Germinal center (tissue), 1 donor: Measurements from ENCODE around the gene SCFD2.
A peak's percentile ranks its signal among the peaks of the same experiment; 100 is the strongest.
"Not testable (repeated sequence)": the region's sequence is repeated elsewhere in the genome, so short reads cannot be mapped to it uniquely, and the experiment has no call there.

Experiments
- DNase-seq: peaks from one replicate; pipeline ENCODE4 v3.0.0; 2012; ENCODE audit warnings: mixed read lengths, low spot score

Gene SCFD2

DNA sequence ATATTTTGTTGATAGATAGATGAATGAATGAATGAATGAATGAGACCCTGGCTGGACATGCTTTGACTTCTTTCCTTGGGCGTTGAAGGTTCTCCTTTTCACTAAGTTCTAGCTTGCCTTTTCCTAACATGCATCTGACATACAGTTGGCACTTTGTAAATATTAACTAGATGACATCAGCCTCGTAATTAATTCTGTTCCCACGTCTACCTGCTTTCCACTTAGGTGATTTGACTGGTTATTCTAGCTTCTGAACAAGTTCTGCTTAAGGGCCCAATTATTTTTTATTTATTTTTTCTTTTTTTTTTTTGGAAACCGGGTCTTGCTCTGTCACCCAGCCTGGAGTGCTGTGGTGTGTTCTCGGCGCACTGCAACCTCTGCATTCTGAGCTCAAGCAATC lies 517.6 kb downstream of the SCFD2 start:
- DNase-seq, result no peak

DNA sequence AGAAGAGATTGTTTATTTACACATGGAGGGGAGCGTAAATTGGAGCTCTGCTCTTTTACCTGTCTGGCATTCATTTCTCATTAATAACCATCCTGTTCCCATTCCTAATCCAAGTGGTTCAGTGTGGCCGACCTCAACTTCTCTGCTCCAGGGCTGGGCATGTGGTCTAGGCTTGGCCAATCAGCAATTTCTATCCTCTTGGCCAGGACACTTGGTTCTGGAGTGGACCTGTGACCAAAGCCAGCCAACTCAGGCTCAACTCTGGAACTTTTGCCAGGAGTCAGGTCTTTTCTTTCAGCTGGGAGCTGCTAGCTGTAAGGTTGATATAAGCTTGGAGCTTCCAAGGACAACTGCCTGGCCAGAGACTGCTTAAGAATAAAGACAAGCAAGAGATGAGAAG lies 519.4 kb downstream of the SCFD2 start:
- DNase-seq, result no peak

DNA sequence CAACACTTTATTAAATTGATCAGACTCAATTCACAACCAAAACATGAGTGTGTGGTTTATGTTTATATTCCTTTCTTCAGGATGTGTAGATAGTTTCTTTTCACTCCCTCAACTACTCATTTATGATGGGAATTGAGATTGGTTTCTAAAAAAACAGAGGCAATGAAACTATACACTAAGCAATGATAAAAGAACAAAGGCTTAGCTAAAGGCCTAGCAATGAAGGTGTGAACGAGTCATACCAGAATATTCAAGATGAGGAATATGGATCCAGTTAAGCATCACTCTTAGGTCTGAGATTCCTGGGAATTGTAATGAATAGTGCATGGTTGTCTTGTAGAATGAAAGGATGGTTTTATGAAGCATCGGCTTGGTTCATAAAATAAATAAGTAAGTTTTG lies 521.3 kb downstream of the SCFD2 start:
- no peak for DNase-seq

DNA sequence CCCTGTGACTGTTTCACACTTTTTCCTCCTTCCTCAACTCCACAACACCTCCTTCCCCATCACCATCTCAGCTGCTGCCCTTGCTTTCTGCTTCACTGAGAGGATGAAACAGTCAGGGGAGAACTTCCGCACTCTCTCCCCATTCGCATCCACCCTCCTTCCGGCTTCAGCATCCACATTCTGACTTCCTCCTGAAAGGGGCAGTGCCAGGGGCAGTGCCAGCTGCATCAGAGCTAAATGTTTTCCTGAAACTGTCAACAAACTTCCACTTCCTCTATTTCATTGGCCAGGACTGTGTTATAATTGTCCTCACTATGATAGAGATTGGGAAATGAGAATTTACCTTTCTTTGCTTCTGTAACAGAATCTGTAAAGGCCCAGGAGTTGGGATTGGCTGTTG lies 521.9 kb downstream of the SCFD2 start:
- peak; percentile 30 for DNase-seq

DNA sequence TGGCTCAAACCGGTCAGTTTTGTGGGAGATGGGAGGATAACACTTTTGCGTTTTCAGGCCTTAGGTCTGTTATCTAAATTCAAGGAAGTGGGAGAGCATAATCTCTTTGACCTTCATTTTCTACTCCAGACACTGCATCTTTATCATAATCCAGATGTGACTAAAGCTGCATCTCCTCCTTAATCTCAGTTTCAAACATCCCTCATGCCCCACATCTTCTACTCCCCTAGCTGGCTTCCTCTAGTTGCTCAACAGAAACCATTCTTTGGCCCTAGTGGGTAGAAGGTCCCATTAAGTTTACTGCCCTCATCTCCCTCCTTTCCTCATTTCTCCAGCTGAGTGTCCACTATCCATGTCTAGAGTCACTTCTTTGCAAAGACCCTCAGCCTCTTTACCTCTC lies 522.5 kb downstream of the SCFD2 start:
- no peak for DNase-seq

DNA sequence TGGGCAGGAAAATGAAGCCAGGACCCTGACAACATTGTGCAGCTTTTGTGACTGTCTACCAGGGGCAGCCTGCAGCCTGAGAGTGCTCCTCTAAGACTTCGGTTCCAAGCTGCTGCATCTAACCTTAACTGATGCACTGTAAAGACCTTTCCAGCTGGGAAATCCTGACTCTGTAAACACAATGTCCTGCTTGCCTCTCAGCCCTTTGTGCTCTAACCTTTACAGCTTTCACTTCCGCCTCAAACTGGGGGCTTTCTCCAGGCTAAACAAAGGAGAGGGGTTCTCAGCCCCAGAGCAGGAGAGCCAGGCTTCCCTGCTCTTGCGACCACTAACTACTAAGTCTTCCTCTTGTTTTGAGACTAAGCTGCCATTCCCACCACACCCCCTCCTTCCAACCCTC lies 523.1 kb downstream of the SCFD2 start:
- DNase-seq, result no peak

DNA sequence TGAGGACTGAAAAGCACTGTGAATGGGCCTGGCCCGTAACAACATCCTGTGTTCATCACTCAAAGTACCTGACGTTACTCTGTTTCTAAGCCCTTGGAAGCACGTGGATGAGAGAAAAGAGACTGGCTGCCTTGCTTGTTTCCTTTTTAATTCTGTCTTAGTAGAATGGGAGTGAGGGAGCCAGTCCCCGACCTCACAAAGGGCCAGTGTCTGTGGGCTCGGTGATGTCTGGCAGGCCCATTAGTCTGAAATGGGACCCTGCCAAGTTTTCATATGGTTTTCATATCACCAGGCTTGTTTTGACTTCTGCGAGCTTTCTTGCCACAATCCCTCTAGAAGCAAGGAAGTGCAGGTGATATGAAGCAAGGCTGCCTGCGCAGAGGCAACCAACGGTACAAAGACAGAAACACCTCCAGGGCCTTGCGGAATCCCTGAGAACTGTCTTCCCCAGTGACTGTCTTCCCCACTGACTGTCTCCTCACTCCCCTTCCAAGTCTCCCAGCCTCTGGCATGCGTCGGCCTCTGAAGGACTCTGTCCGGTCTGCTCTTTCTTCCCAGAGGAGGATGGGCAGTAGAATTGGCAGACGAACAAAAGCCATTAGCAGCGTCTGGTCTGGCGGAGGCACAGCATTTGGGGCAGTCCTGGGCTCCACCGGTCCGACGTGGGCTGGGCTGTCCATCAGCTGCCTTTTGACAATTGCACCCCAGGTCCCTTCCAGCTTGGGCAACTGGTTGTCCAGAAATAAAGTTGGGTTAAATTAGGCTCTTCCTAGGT lies 524.0 kb downstream of the SCFD2 start:
- DNase-seq, result no peak

DNA sequence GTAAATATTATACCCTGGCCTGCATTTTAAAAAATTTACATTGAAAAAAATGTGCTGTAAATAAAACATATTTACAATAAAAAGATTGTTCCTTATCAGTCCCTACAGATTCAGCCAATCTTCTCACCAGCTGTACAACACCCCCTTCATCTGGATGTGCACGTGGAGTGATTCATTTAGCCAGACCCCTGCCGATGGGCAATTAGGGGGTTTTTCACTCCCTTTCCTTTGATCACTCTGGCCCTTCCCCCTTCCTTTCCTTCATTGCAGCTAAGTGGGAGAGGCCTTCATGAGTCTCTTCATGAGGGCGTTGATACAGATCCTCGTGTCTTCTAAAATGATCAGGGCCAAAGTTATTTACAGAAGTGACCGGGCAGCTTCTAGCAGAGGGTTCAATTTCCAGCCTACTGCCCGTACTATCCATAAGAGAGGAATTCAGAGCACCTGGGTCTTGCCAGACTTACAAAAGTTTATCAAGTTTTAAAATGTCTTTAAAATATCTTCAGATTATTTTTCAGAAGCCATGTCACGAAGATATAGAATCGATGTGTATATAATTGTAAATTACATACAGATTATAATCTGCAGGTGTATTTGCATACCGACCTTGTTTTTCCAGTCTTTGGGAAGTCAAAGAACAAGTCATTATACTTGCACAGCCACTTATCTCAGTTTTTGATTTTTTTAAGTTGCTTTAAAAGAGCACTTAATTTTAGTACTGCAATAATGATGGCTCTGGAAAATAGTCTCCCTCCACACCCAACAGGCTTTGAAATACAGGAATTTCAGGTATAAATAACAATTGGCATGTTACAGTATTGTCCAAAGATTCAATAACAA lies 525.1 kb downstream of the SCFD2 start:
- DNase-seq, result no peak

DNA sequence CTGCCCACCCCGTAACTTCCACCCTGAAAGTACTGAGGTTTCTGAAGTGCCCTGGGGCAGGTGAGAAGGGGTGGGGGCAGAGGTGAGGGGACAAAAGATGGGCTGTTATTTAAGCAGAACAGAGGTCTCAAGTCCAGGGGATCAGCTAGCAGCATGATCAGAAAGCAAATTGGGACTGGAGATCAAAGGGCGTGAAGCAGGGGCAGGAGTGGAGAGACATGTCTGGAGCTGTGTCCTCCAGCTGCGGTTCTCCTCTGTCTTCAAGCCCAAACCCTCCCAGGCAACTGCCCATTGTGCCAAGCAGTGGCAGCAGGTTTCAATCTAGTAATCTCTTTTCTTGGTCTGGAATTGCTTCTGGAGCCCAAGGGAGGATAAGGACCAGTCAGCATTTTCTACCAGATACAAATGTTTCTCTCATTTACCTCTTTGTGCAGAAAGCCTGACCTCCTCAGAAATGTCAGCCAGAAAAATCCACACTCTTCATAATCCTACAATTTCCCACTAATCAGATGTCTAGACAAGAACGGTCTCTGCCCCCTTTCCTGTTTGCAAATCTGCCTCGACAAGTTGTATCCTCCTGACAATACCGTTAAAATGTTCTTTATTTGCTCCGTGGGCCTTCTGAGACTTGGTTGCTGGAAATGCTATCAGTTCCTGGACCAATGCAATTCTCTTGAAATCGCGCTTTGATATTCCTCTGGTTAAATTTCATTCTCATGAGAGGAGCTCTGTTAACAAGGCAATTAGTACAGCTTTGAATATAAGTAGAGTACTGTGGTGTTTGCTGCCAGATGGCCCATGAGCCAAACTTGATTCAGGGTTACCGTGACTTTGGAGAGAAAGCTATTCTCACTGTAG lies 526.9 kb downstream of the SCFD2 start:
- DNase-seq, result no peak

DNA sequence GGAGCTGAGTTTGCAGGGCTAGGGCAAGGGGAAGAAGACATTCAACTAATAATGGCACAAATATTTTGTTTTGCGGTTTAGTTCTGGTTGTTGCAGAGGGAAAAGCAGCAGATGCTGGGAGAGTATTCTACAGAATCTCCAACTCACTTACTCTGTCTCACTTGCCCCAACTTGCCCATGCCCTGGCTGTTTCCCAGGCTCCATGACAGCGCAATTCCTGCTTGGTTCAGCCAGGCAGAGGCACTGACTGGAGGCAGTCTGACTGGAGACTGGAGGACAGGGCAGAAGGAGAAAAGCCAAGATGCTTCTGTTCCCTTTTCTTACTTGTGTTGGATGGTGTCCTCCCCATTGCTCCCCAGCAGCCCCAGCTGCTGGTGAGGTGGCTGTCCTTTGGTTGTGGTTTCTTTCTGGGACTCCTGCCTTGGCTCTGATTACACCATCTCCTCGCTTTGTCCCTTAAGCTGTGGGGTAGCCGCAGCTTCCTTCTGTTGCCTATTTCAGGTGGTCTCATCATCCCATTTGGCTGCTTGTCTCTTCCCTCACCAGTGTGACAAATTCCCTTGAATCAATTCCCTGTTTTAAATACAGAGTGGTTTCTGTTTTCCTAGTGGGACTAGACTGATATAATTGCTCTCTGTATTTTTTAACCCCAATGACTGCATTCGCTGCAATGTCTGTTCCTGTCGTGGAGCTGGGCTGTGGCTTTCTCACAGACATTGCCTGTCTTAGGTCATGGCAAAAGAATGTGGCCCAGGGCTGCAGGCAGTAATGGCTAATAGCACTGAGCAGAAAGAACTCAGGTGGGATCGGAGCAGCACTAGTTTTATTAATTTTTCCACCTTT lies 527.9 kb downstream of the SCFD2 start:
- DNase-seq, result no peak

DNA sequence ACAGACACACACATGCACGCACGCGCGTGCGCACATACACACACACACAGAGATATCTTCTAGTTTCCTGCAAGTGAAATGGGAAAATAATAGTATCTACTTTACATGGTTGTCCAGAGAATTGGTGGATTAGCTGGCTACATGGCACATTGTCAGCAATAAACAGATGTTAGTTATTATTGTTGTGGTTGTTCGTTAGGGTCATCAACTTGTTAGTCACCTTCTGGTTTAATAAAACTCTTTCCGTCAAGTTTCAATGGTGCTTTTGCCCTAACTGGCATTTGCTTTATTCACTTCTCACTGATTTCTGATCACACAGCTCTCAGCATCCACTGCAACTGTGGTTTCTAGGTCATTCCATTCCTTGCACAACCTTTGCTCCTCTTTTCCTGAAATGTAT lies 529.2 kb downstream of the SCFD2 start:
- DNase-seq, result no peak

DNA sequence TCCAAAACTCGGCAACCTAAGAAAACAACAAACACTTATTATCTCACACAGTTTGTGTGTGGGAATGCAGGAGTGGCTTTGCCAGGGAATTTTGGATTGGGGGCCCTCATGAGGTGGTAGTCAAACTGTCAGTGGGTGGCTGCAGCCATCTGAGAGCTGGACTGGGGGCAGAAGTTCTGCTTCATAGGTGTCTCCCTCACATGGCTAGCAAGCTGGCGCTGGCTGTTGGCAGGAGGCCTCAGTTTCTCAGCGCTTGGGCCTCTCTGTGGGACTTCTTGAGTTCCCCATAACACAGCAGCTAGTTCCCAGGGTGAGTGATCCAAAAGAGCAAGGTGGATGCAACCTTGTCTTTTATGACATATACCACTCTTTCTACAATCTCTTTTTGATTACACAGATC lies 529.7 kb downstream of the SCFD2 start:
- no peak for DNase-seq

DNA sequence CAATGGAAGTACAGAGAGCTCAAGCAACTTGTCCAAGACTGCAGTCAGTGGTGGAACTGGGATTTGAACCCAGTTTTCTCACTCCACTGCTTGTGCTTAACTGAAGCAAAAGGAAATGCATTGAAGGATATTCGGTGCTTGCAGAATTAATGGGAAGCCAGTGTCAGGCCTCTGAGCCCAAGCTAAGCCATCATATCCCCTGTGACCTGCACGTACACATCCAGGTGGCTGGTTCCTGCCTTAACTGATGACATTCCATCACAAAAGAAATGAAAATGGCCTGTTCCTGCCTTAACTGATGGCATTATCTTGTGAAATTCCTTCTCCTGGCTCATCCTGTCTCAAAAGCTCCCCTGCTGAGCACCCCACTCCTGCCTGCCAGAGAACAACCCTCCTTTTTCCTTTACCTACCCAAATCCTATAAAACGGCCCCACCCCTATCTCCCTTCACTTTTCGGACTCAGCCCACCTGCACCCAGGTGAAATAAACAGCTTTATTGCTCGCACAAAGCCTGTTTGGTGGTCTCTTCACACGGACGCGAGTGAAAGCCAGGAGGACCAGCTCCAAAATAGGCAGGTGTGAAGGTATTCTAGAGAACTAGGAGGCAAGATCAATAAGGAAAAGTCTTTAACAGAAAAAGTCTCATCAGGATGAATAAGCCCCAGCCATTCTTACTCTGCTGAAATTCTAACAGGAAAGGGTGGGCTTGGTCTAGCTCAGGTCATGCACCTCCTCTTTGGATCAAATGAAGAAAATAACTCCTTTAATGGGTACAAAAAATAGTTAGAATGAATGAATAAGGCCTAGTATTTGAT lies 531.0 kb downstream of the SCFD2 start:
- DNase-seq, result not testable (repeated sequence)

DNA sequence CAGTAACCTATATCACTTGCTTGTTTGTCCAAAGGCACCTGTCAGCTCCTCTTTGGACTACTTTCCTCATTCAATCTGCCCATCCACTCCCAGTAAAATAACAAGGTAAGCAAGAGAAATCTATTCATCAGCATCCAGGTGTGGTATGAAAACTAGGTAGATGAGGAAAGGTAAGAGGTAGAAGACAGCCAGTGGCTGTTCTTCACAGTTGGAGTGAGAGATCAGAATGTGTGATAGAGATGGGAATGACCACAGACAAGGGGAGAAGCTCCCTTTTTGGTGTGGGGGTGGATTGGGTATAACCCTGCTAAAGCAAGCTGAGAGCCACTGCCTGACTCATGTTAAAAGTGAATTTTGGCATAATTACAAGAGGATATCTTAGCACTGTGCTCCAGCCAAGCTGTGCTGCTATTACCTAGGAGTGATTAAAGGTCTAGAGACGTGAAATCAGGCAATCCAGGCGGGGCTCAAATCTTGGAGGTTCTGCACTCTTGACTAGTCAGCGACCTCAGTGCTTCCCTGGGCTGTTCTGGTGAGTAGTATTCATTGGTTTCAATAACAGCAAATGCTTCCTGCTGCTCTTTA lies 531.8 kb downstream of the SCFD2 start:
- DNase-seq, result no peak

DNA sequence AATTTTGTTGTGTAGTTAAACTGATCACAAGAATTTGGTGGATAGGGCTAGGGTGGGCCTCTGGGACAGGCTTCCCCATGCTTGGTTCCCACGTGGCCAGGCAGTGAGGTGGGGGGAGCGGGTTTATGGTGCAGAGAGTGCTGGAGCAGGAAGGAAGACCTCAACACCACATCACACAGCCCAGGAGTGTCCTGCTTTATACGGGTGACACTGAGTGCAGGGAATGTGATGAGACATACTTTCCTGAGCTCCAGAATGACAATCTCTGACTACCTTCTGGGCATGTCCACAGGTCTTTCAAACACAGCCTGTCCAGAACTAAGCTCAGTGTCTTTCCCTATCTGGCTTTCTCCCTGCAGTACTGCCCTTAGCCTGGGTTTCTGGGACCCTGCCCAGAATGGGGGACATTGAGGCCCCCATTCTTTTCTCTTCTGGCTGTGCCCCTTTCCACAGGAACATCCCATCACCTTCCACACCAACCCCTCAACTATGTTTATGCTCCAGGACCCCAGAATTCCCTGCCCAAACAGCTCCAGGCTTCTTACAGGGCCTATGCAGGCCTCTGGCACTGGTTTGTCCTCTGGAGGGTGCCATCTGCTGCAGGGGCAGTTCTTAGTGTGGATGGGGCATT lies 540.3 kb downstream of the SCFD2 start:
- no peak for DNase-seq

DNA sequence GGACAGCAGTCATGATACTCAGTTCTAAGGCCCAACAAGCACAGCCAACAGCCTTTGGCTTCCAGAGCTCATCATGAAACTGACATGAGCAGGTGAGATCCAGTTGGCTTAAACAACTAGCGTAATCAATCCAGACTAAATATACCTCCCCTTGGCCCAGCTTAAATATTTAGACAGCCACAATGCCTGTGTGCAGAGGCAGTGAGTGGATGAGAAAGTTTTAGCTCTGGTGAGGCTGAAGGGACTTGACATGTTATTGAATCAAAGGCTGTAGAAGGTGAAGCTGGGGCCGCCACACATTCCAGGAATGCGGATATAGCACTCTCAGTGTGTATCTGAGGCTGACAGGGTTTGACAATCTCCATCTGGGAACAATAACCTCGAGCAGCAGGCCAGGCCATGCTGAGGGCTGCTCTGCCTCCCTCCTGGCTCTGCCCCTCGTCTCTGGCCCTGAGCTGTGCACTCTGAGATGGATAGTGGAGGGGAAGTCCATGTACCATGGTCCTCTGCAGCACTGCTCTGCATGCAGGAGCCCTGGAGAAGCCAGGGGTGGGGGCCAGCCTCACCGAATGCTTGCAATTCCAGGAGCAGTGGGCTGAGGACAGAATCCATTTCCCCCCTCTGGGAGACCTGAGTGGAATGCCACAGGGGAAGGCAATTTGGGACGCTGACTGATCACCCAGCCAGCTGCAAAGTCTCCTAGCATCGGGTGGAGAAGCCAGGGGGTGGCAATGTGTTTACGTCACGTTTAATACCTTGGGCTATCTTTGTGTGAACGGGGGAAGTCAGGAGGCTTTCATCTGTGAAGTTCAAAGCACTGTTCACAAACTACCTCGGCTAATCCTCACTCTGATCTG lies 541.0 kb downstream of the SCFD2 start:
- no peak for DNase-seq

DNA sequence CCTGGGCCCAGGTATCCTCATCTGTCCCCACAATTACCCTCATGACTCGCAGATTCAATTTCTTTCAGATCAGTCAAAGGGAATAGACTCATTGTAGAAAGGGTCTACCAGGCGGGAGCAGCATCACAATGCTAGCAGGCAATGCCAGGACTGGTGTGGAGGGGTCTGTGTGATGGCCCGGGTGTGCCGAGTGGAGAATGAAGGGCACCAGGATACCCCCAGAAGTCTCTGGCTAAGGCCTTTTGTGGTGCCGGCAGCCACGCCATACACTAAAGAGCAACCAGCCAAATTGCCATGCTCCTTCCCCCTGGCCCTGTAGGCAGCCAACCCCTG lies 541.6 kb downstream of the SCFD2 start:
- DNase-seq, result no peak

DNA sequence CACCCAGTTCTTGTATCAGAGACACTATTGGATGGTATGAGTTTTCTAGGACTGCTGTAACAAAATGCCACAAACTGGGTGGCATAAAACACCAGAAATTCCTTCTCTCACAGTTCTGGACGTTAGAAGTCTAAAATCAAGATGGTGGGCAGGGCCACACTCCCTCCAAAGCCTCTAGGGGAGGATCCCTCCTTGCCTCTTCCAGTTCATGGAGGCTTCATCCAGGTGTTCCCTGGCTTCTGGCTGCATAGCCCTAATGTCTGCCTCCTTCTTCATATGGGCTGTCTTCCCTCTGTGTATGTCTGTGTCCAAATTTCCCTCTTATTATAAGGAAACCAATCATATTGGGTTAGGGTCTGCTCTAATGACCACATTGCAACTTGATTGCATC lies 542.2 kb downstream of the SCFD2 start:
- DNase-seq, result no peak
